Stimulated activated CD4-positive, alpha-beta T cell treated with anti-CD3 and anti-CD28 coated beads, Interleukin-1b, Interleukin-23, amount 100 ng/mL, for 1 hour (primary cell): ENCODE data around the gene C18orf63.
"Not testable (repeated sequence)": the region's sequence is repeated elsewhere in the genome, so short reads cannot be mapped to it uniquely, and the experiment has no call there.

Source experiments
- DNase-seq, 2 donors: peaks; one replicate each; pipeline ENCODE4 v3.0.0-alpha.2; 2020; ENCODE audit warnings: low read depth in 2 of 2

The C18orf63 gene

DNA sequence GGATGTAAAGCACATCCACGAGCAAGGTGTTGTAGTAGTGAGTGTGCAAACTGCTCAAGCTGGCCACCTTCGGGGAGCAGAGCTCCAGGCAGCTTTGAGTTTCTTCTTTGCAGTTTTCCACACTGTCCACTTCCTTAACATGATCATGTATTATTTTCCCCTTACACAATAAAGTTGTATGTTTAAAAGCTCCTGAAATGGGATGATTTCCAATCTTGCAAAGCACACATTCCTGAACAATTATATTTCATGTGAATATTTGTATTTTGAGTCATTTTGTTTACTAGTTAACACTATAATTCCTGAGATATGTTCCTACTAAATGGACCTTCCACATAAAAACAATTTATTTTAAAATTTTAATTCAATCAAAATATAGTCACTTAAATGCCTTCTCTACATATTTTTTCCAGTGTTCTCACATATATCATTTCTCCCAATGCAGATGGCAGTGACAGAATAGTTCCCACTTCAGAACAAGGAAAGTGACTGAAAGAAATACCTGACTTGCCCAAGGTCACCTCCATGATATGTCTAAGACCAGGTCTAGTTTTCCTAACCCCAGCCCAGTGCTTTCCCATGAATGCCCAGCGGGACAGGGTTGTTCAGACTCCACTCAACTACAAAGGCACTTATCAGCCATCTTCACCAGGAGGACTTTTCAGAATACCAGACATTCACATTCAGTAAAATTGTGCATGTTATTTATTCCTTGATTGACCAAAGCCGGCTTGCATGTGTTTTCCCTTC is 29.4 kb upstream of the C18orf63 start:
- no peak for DNase-seq

GRCh38 chr18:74286856-74287255 is 28.8 kb upstream of the C18orf63 start:
- no peak for DNase-seq

- DNase-seq, result no peak
These were observed 27.6 kb upstream of the C18orf63 start for GRCh38 chr18:74288041-74288440.

DNA sequence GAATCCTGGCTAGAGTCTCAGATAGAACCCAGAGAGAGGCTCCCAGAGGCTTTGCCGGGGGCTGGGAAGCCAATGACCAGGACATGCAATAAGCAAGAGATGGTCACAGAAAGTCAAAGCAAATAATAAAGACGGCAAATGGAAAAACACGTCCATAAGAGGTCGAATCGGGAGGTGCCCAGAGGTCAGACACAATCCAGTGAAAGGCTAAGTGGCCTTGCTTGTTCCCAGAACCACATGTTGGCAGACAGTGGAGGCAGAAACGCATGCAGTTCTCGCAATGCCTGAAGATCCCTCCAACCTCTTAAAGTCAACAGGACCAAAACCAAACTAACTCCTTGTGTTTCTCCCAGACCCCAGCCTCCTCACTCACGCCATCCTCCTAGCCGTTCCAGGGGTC is 26.9 kb upstream of the C18orf63 start:
- DNase-seq, result no peak

DNA sequence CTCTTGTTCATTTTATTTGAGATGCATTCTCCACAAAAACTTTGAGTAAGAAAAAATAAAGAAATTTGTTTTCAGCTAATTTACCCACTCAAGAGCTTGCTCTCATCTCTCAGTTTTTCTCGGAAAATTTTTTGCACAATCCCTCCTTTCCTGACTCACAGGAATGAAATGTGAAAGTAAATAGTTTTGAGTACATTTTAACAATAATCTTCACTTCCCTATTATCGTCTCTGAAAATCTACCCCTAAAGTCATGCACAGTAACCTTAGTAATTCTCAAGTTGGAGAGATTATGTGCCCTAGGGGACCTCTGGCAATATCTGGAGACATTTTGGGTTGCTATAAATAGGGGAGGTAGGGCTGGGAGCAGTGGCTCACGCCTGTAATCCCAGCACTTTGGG is 26.5 kb upstream of the C18orf63 start:
- DNase-seq, result no peak

DNA sequence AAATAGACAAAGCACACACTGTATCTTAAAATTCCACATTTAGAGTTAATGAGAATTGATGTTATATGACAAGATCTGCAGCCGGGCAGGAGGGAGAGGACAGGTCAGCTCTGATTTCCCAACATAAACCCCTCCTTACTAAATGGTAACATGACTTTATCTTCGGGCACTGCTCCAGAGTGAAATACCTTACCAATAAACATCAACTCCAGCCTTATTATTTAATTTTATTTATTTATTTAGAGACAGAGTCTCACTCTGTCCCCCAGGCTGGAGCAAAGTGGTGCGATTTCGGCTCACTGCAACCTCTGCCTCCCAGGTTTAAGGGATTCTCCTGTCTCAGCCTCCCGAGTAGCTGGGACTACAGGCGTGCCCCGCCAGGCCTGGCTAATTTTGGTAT is 25.6 kb upstream of the C18orf63 start:
- no peak for DNase-seq

- DNase-seq, result no peak
These were observed 24.7 kb upstream of the C18orf63 start for GRCh38 chr18:74290794-74291471.

DNA sequence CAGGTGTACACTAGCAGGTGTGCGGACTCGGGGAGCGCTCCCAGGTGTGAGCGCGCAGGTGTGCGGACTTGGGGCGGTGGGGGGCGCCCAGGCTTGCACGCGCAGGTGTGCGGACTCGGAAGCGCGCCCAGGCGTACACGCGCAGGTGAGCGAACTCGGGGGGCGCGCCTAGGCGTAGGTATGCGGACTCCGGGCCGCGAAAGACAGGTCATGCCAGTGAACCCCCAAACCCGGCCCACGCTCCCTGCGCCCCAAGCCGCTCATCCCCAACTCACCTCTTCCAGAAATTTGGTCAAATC is 24.2 kb upstream of the C18orf63 start:
- no peak for DNase-seq

- peak; percentile 95 to 97 for DNase-seq
These were observed 23.7 kb upstream of the C18orf63 start, which contains the start of gene CYB5A for GRCh38 chr18:74291771-74292540. TSS of gene CYB5A (minus strand) at chr18:74291963. CDS start at chr18:74291875, 88 bp downstream.

- no peak for DNase-seq
These were observed 23.1 kb upstream of the C18orf63 start for GRCh38 chr18:74292541-74292858.

GRCh38 chr18:74292982-74293381 is 22.7 kb upstream of the C18orf63 start:
- not testable (repeated sequence) for DNase-seq

DNA sequence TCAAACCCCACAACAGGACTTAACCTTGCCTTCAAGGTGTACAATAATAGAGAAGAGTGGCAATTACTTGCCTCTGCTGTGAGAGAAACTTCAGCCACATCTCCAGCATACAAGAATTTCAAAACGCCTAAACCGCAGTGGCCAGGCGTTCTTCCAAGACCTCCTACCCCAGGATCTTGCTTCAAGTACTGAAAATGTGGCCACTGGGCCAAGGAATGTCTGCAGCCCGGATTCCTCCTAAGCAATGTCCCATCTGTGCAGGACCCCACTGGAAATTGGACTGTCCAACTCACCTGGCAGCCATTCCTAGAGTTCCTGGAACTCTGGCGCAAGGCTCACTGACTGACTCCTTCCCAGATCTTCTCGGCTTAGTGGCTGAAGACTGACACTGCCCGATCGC is 21.1 kb upstream of the C18orf63 start:
- no peak for DNase-seq

DNA sequence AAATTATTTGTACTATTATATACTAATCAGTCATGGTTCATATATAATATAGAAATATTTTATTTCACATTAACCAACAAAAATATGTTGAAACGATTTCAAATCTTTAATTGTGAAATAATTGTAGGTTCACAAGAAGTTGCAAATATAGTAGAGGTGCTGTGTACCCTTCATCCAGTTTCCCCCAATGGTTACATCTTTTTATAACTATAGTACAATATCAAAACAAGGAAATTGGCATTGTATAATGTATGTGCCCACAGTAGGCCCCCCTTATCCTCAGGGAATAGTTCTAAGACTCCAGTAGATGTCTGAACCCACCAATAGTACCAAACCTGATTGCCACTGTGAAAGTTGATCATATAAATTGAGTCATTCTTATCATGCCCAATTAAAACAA is 16.5 kb upstream of the C18orf63 start:
- DNase-seq, result no peak

GRCh38 chr18:74299746-74300145 is 15.9 kb upstream of the C18orf63 start:
- no peak for DNase-seq

DNA sequence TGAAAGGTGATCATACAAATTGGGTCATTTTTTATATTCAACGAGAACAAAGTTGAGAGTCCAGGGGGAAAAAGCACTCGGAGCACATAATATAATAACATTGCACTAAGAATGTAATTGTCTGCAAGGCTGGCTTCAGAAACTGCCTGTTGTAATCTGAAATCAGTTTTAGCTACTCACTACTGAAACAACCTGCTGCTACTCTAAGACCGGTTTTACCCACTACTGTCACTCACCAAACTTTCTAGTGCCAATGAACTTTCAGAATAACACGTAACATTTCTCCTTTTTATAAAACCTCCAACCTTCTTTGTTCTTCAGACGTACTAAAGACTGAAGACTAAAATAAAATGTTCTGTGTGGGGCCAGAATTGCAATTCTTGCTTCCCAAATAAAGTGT is 12.3 kb upstream of the C18orf63 start:
- DNase-seq, result no peak

- no peak for DNase-seq
These were observed 11.7 kb upstream of the C18orf63 start for GRCh38 chr18:74303936-74304335.

GRCh38 chr18:74310411-74310810 is 5.2 kb upstream of the C18orf63 start:
- DNase-seq, result no peak

DNA sequence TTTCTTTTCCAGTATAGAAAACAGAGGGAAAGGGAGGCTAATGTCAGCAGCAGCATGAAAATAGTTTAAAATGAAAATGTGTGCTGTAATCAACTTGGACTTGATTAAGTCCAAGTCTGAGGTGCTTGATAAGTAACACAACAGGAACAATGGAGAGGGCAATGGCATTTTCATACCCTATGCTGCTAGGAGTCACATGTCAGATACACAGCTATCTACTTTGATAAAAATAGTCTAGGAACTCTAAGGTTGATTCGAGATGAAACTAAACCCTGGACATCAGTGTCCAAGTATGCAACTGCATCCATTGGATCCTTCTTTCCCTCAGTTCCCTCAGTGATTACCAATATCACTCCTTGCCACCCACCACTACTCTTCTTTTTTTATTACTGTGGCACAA is 4.6 kb upstream of the C18orf63 start:
- no peak for DNase-seq

GRCh38 chr18:74314759-74315463 is 728 bp upstream of the C18orf63 start:
- no peak for DNase-seq

- no peak for DNase-seq
These were observed 875 bp downstream of the C18orf63 start for GRCh38 chr18:74316257-74317170.

DNA sequence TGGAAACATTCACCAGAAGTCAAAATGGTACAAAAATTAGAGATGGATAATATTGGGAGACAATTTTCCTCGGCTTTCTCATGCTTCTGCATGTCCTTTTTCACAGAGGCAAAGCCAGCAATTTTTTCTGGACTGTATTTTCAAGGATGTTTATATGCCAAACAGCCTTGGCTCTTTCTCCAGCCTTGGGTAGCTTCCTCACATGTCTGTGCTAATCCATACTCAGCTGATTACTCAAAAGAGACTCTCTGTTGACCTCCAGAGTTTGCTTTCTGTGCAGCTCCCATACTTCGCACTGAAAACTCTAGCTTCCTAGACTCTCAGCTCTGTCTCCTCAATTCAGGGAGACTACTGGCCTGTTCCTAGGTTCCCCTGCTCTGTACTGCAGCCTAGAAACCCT is 10.6 kb downstream of the C18orf63 start:
- DNase-seq, result no peak
